Activated CD8-positive, alpha-beta T cell treated with anti-CD3 and anti-CD28 coated beads for 36 hours (primary cell): ENCODE measurements around the gene PITX1. TPM values are rescaled to one million over a fixed set of nuclear protein-coding genes. Genes with fewer than 3 reads are reported as not detected.
"Not testable (repeated sequence)": the region's sequence is repeated elsewhere in the genome, so short reads cannot be mapped to it uniquely, and the experiment has no call there.

Source experiments
- ATAC-seq: fragments of 200-7000 bp; cut with Tn5 transposase; one replicate; pipeline ENCODE4 v1.10.0; 2021; ENCODE audit warnings: mild to moderate bottlenecking, moderate library complexity
- CTCF ChIA-PET: fragments of 350-600 bp; sonication (Branson Sonifier 250); formaldehyde crosslinking; loops from one replicate; lab custom pipeline; 2021; ENCODE audit warnings: antibody characterized with exemption; lab: Charles Lee
- POLR2A ChIA-PET: fragments of 350-600 bp; sonication (Branson Sonifier 250); formaldehyde crosslinking; loops from one replicate; lab custom pipeline; 2021; ENCODE audit warnings: antibody characterized with exemption; lab: Charles Lee
- DNase-seq: peaks from one replicate; pipeline ENCODE4 v3.0.0-alpha.2; 2020
- H3K27ac Mint-ChIP-seq: one replicate; pipeline ENCODE4 v1.8.0; 2021; ENCODE audit warnings: mild to moderate bottlenecking, mixed read lengths
- H3K27me3 Mint-ChIP-seq: one replicate; pipeline ENCODE4 v1.8.0; 2021; ENCODE audit warnings: mixed read lengths
- H3K36me3 Mint-ChIP-seq: one replicate; pipeline ENCODE4 v1.8.0; 2021; ENCODE audit warnings: low read depth, mixed read lengths
- H3K4me1 Mint-ChIP-seq: one replicate; pipeline ENCODE4 v1.8.0; 2021; ENCODE audit warnings: low read depth, mixed read lengths
- H3K4me3 Mint-ChIP-seq: one replicate; pipeline ENCODE4 v1.8.0; 2021; ENCODE audit warnings: mild to moderate bottlenecking, moderate library complexity, mixed read lengths
- H3K9me3 Mint-ChIP-seq: one replicate; pipeline ENCODE4 v1.8.0; 2021; ENCODE audit warnings: mixed read lengths
- CTCF ChIP-seq: fragments of 200-600 bp; IDR thresholded peaks from one replicate; pipeline ENCODE4 v1.8.0; 2022; ENCODE audit warnings: antibody characterized with exemption, mild to moderate bottlenecking
- intact Hi-C: fragments of 100-400 bp; cut with micrococcal nuclease; formaldehyde crosslinking; loops from one replicate; pipeline ENCODE4 v1.10.0; 2022
- total RNA-seq, 2 experiments: library from RNA; stranded (reverse); gene quantifications; one replicate each; pipeline ENCODE4 v1.2.3, GENCODE V29; 2021

Gene PITX1
- total RNA-seq, 2 experiments from 2014 or later: 0.20 to 0.31 TPM

GRCh38 chr5:134997015-134997414 lies 37.0 kb downstream of the PITX1 start:
- POLR2A ChIA-PET: no interaction called here
- H3K27me3 Mint-ChIP-seq: no peaks in the 10 kb centered on the region
- H3K4me3 Mint-ChIP-seq: no peak overlapping the region
- H3K9me3 Mint-ChIP-seq: no peaks in the 10 kb centered on the region
- H3K36me3 Mint-ChIP-seq: no peaks in the 10 kb centered on the region
- CTCF ChIA-PET: no interaction called here
- no peak overlapping the region for H3K27ac Mint-ChIP-seq
- H3K4me1 Mint-ChIP-seq: no peaks in the 10 kb centered on the region
- TF ChIP-seq CTCF: no peak
- no peak for ATAC-seq
- intact Hi-C loops: no loop called here
- no peak for DNase-seq

GRCh38 chr5:134995850-134996402 lies 38.1 kb downstream of the PITX1 start:
- no peak for DNase-seq
- Mint-ChIP-seq H3K27ac (no peak overlapping the region), H3K9me3 (no peaks in the 10 kb centered on the region), H3K4me3 (no peak overlapping the region), H3K36me3 (no peaks in the 10 kb centered on the region), H3K4me1 (no peaks in the 10 kb centered on the region), H3K27me3 (no peaks in the 10 kb centered on the region)
- ATAC-seq: no peak
- ChIA-PET CTCF (no interaction called here), POLR2A (interaction anchor here (0.5 kb wide), 1 partner anchor 22 kb away, joined by 3 read pairs; no protein-coding TSS in a partner anchor)
- intact Hi-C loops: no loop called here
- TF ChIP-seq CTCF: no peak

- Mint-ChIP-seq H3K4me3 (no peak overlapping the region), H3K27ac (no peak overlapping the region), H3K27me3 (no peaks in the 10 kb centered on the region), H3K36me3 (no peaks in the 10 kb centered on the region), H3K9me3 (no peaks in the 10 kb centered on the region), H3K4me1 (no peaks in the 10 kb centered on the region)
- POLR2A ChIA-PET: no interaction called here
- intact Hi-C loops: no loop called here
- no peak for TF ChIP-seq CTCF
- DNase-seq (no peak), ATAC-seq (no peak)
- CTCF ChIA-PET: no interaction called here
Observed at GRCh38 chr5:134994560-134995156, 39.4 kb downstream of the PITX1 start.

- H3K27ac Mint-ChIP-seq: no peak overlapping the region
- H3K4me1 Mint-ChIP-seq: no peaks in the 10 kb centered on the region
- no peaks in the 10 kb centered on the region for H3K27me3 Mint-ChIP-seq
- H3K9me3 Mint-ChIP-seq: no peaks in the 10 kb centered on the region
- CTCF ChIA-PET: no interaction called here
- ATAC-seq (no peak), DNase-seq (no peak)
- no peaks in the 10 kb centered on the region for H3K36me3 Mint-ChIP-seq
- H3K4me3 Mint-ChIP-seq: no peak overlapping the region
- POLR2A ChIA-PET: interaction anchor here (0.6 kb wide), 1 partner anchor 683 kb away, joined by 4 read pairs; no protein-coding TSS in a partner anchor
- intact Hi-C loops: no loop called here
- no peak for TF ChIP-seq CTCF
Observed at GRCh38 chr5:134993161-134993560, 40.9 kb downstream of the PITX1 start.

- Mint-ChIP-seq H3K4me3 (no peak overlapping the region), H3K27me3 (no peaks in the 10 kb centered on the region), H3K36me3 (no peaks in the 10 kb centered on the region), H3K9me3 (no peaks in the 10 kb centered on the region), H3K4me1 (no peaks in the 10 kb centered on the region), H3K27ac (no peak overlapping the region)
- TF ChIP-seq CTCF: no peak
- DNase-seq (no peak), ATAC-seq (no peak)
- ChIA-PET POLR2A (no interaction called here), CTCF (no interaction called here)
- intact Hi-C loops: no loop called here
Observed at GRCh38 chr5:134992148-134992547, 41.9 kb downstream of the PITX1 start.

GRCh38 chr5:134990183-134990582 lies 43.8 kb downstream of the PITX1 start:
- H3K36me3 Mint-ChIP-seq, H3K4me1 Mint-ChIP-seq, POLR2A ChIA-PET, DNase-seq, H3K27me3 Mint-ChIP-seq, H3K27ac Mint-ChIP-seq, intact Hi-C loops, ATAC-seq, H3K4me3 Mint-ChIP-seq, H3K9me3 Mint-ChIP-seq, CTCF ChIA-PET: not testable (repeated sequence)
